Inflammatory macrophage treated with lipopolysaccharide for 4 hours (primary cell): Measurements from ENCODE around the gene GOLGB1.
A peak's percentile ranks its signal among the peaks of the same experiment; 100 is the strongest.
"Not testable (repeated sequence)": the region's sequence is repeated elsewhere in the genome, so short reads cannot be mapped to it uniquely, and the experiment has no call there.

ENCODE experiments used
- DNase-seq: peaks from one replicate; pipeline ENCODE4 v3.0.0-alpha.2; 2020

Gene GOLGB1

DNA sequence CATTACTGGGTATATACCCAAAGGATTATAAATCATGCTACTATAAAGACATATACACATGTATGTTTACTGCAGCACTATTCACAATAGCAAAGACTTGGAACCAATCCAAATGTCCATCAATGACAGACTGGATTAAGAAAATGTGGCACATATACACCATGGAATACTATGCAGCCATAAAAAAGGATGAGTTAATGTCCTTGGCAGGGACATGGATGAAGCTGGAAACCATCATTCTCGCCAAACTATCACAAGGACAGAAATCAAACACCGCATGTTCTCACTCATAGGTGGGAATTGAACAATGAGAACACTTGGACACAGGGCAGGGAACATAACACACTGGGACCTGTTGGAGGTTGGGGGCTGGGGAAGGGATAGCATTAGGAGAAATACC lies 6.4 kb downstream of the GOLGB1 start:
- not testable (repeated sequence) for DNase-seq

- no peak for DNase-seq
Measured at GRCh38 chr3:121740896-121741295, 8.6 kb downstream of the GOLGB1 start.

DNA sequence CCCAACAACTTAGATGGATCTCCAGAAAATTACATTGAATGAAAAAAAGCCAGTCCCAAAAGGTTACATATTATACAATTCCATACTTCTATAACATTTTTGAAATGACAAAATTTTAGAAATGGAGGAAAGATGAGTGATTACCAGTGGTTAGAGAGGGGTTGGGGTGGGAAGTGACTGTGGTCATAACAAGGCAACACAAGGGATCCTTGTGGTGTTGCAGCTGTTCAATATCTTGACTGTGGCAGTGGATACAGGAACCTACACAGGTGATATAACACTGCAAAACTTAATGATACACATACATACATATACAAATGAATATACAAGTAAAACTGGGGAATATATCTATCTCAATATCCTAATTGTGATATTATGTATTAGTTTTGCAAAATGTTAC lies 9.6 kb downstream of the GOLGB1 start:
- DNase-seq, result no peak

- no peak for DNase-seq
Measured at GRCh38 chr3:121737644-121738043, 11.9 kb downstream of the GOLGB1 start.

DNA sequence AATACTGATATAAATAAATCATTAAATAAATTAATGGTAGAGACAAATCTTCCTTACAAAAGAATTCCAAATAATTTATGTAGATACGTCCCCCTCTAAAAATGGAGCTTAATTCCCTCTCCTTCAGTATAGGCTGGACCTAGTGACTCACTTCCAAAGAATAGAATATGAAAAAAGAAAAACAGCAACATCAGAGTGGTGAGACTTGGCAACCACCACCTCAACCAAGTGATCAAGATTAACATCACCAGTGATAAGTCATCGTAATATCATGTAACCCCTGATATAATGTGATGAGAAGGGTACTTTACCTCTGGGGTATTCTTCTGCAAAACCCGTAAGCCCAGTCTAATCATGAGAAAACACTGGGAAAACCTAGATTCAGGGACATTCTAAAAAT lies 13.4 kb downstream of the GOLGB1 start:
- no peak for DNase-seq

- no peak for DNase-seq
Measured at GRCh38 chr3:121735047-121735696, 14.4 kb downstream of the GOLGB1 start.

- no peak for DNase-seq
Measured at GRCh38 chr3:121730940-121731687, 18.4 kb downstream of the GOLGB1 start.

DNA sequence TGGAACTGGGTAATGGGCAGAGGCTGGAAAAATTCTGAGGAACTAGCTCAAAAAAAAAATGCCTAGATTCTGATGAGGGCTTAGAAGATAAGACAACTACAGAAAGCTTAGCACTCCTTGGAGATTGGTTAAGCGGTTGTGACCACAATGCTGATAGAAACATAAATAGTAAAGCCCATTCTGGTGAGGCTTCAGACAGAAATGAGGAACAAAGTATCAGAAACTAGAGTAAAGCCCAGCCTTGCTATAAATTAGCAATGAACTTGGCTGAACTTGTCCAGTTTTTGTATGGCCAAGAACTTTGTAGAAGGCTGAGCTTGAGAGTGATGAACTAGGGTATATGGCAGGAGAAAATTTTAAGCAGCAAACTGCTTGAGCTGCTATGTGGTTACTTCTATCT lies 25.4 kb downstream of the GOLGB1 start:
- DNase-seq, result no peak

GRCh38 chr3:121723485-121723884 lies 26.1 kb downstream of the GOLGB1 start:
- DNase-seq, result no peak

- DNase-seq, result no peak
Measured at GRCh38 chr3:121722411-121722810, 27.1 kb downstream of the GOLGB1 start.

- no peak for DNase-seq
Measured at GRCh38 chr3:121720163-121720562, 29.4 kb downstream of the GOLGB1 start.

- no peak for DNase-seq
Measured at GRCh38 chr3:121719423-121719822, 30.1 kb downstream of the GOLGB1 start.

DNA sequence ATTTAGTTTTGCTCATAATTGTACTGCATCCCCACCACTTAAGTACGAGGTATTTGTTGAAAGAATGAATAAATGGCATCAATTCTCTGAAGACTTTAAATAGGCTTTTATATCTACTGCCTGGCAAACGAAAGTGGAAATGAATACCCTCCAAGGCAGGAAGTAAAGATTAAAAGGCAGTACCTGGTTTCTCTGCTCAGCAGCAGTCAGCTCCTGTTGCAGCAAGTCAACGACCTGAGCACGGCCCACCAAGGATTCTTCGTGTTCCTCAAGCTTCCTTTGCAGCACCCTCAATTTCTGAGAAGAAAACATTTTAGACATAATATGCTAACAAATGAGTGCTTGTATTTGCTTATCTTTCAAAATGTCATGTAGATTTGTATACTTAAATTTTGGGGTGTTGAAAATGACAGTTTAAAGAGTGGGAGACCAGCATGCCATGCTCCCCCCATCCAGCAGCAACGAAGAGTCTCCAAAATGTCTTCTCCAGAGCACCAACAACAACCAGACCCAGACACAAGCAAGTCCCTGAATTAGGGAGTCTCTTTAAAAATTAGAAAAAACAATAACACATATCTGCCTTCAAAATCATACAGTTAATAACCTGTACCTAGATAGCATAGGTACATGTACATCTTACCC lies 31.2 kb downstream of the GOLGB1 start:
- no peak for DNase-seq

DNA sequence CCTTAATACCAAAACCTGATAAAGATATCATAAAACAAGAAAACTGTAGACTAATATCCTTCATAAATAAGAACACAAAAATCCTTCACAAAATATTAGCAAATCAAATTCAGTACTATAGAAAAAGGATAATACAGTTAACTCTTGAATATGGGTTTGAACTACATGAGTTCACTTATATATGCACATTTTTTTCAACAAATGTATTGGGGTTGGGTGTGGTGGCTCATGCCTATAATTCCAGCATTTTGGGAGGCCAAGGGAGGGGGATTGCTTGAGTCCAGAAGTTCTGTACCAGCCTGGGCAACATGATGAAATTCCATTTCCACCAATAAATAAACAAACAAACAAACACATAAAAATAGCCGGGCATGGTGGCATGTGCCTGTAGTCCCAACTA lies 39.2 kb downstream of the GOLGB1 start:
- DNase-seq, result no peak

DNA sequence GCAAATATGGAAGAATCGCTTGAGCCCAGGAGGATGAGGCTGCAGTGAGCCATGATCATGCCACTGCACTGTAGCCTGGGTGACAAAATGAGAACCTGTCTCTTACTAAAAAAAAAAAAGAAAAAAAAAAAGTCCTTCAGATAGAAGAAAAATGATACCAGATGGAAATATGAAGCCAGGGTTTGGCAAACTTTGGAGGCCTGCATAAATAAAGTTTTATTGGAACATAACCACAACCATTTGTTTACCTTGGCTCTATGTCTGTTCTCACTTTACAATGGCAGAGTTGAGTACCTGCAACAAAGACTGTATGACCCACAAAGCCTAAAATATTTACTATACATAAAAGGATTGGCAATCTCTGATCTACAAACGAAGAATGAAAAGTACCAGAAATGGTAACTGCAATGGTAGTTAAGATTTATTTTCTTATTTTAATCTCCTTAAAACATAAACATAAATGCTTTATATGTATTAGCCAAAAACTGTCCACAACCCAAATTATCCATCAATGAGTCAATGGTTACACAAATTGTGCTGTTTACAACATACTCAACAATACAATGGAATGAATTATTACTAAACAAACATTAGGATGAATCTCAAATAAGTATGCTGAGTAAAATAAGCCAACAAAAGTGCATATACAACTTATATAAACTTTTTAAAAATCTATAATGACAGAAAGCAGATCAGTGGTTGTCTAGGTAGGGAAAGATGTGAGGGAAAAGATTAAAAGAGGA lies 41.8 kb downstream of the GOLGB1 start:
- no peak for DNase-seq

DNA sequence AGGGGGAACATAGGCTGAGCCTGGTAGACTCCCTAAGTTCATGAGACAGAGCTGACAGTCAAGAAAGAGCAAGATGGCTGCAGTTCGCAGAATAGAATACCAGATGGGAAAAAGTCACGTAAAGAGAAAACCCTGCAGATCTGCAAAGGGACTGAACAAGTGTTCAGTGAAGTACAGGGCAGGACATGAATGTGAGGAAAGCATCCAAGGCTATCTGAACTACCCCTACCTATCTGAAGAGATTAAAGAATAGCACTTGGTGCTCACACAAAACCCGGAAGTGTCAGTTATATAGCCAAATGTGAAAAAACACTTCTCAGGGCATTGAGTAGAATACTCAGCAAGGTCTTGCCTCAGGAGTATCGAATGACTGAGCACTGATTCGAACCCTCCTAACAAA lies 44.0 kb downstream of the GOLGB1 start:
- no peak for DNase-seq

DNA sequence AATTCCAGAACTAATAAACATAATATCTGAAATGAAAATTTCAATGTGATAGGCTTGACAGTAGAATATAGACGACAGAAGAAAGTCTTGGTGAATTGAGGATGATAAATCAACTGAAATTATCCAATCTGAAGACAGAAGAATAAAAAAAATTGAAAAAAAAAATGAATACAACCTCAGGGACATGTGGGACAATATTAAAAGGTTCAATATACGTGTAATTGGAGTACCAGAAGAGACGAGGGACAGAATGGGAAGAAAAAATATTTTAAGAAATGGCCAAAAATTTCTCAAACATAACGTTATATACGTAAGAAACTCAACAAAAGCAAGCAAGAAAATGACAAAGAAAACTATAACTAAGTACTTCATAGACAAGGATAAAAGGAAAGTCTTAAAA lies 45.6 kb downstream of the GOLGB1 start:
- no peak for DNase-seq

GRCh38 chr3:121698901-121699300 lies 50.6 kb downstream of the GOLGB1 start:
- no peak for DNase-seq

- DNase-seq, result no peak
Measured at GRCh38 chr3:121698476-121698875, 51.1 kb downstream of the GOLGB1 start.

- no peak for DNase-seq
Measured at GRCh38 chr3:121696186-121696585, 53.4 kb downstream of the GOLGB1 start.

DNA sequence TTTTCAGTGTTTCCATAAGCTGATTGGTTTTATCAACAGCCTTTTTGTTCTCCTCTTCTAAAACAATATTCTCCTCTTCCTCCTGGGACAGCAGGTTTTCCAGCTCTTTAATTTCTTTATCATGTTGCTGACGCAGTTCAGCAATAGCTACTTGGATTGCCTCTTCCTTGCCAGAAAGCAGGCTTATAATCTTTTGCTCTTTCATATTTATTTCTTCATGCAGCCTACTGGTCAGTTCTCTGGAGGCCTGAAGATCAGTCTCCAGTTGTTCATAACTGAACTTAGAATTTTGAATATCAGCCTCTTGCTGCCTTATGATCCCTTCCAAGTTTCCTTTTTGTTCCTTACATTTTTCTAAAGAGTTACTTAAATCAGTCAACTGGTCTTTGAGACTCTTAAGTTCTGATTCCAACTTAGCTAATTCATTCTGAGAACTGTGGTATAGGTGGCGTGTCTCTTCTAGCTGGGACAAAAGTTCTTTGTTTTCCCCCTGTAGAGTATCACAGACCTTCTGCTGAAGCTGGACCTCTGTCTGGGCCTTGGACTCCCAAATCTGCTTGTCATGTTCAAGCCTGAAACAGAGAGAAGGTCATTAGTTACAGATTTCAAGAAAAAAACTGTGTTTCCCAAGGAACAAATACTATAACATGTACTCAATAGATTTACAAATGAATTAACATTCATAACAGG lies 57.4 kb downstream of the GOLGB1 start:
- no peak for DNase-seq

DNA sequence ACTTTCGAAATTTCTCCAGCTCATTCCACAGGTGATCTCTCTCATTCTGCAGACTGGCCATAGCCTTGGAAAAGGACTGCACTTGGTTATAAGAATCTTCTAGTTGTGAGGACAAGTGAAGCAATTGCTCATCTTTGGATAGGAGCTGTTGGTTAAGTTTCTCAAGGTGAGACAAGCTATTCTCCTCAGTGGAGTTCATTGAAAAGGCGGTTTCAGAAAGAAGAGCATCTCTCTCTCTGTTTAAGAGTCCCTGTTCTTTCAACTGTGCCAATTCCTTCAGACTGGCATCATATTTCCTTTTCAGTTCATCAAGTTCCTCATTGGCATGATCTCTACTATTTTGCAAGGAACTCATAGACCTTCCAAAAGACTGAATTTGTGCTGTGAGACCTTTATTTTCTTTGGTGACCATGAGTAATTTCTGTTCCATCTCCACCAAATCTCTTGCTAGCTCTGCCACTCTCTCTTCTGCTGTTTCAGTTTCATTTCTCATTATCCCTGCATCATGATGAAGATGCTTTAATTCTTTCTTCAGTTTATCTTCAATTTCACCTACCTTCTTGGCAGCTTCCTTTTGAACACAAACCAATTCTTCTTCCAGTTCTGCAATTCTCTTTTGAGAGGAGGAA lies 58.6 kb downstream of the GOLGB1 start:
- peak; percentile 52 for DNase-seq
